LNCAP (cell line): ENCODE results near the gene C1QTNF9.

ENCODE experiments used
- TF ChIP-seq, protein P1 (sequence below): fragments of 450-650 bp; IDR thresholded peaks from 2 replicates; pipeline ENCODE4 v1.5.1; 2017; ENCODE audit warnings: mild to moderate bottlenecking

Gene C1QTNF9

DNA sequence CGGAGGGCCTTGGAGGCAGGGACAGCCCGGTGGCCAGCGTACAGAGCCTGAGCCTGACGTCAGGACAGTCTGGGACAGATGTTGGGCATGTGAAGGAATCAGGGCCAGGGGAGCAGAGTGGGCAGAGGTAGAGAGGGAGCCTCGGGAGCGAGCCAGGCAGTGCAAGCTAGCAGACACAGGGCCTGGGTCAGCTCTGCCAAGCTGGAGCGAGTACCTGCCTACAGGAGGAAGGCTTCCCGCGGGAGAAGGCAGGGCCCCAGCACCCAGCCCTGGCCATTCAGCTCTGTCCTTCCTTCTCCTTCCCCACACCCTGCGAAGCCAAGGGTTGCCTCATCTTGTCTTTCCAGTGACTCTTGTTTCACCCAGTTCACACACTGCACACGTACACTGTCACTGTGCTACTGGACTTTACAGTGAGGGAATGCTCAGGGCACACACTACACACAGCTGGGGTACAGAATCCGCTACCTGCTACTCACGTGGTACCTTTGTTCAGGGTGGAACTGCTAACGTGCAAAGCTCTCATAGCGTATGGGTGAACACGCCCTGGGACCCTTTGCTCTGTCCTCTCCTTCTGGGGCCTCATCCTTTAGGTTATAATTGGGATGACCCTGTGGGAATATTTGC lies 9.8 kb upstream of the C1QTNF9 start:
- TF ChIP-seq, protein P1, sequence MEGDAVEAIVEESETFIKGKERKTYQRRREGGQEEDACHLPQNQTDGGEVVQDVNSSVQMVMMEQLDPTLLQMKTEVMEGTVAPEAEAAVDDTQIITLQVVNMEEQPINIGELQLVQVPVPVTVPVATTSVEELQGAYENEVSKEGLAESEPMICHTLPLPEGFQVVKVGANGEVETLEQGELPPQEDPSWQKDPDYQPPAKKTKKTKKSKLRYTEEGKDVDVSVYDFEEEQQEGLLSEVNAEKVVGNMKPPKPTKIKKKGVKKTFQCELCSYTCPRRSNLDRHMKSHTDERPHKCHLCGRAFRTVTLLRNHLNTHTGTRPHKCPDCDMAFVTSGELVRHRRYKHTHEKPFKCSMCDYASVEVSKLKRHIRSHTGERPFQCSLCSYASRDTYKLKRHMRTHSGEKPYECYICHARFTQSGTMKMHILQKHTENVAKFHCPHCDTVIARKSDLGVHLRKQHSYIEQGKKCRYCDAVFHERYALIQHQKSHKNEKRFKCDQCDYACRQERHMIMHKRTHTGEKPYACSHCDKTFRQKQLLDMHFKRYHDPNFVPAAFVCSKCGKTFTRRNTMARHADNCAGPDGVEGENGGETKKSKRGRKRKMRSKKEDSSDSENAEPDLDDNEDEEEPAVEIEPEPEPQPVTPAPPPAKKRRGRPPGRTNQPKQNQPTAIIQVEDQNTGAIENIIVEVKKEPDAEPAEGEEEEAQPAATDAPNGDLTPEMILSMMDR, result no peak

DNA sequence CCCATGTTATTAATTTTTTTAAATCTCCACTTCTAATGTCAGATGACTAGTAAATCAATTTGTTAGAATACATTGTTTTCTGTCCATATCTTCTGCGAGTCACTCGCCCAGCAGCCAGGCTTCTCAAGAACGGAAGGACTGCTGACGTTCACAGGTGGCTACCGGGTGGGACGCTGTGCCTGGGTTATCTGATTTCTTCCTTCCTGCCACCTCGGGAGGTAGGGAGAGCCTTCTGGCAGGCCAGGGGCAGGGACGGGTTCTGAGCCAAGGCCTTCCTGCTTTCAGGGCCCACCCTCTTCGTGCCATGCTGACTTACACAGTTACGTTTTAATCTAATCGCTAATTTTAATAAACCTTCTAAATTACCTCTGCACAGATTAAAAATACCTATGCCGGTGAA lies 7.9 kb upstream of the C1QTNF9 start:
- TF ChIP-seq, protein P1, result no peak

DNA sequence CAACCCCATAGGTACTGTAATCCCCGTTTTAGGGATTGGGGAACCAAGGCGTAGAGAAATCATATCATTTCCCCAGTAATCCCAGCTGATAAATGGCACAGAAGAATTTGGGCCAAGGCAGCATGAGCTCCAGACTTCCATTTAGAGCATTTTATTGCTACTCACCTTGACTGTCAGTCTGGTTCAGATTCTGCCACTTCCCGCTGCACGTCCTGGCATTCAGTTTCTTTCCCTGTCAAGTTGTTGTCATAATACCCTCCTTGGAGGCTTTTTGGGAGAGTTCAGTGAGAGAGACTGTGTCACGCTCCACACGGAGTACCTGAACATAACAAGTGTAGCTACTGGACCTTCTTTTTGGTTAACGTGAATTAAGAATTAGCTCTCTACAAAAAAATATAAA lies 7.5 kb upstream of the C1QTNF9 start:
- TF ChIP-seq, protein P1, result no peak

DNA sequence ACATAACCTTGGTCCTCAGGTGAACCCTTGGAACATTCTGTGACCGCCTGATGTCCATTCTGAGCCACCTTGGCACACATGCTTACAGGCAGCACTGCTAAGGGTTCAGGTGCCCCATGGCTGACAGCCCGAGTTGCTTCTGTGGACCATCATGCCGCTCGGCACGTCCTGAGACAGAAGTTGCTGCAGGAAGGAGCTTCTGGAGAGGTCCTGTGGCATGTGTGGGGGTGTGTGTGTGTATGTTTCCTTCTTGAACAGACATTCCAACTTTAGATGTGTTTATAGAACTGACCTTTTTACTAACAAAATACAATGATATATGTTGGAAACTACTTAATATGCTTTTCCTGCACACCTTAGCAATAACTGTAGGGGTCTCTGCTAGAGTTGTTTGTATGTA lies 4.8 kb upstream of the C1QTNF9 start:
- TF ChIP-seq, protein P1, result no peak

DNA sequence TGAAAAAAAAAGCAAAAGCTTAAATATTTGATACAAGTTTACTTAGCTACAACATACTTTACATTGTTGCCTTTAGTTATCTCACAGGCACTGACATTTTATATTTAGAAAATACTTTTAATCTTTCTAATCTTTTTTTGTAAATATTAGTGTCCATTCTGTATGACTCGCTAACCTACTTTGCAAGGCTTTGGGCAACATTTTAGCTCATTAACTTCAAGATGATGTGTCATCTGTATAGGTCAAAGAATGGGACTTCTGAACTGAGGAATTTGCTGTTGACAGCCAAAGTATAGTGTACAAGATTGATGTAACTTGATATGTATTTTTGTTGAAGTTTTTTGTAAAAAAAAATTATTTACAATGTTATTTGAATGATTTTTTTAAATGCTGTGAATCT lies 2.7 kb upstream of the C1QTNF9 start:
- TF ChIP-seq, protein P1, result no peak

DNA sequence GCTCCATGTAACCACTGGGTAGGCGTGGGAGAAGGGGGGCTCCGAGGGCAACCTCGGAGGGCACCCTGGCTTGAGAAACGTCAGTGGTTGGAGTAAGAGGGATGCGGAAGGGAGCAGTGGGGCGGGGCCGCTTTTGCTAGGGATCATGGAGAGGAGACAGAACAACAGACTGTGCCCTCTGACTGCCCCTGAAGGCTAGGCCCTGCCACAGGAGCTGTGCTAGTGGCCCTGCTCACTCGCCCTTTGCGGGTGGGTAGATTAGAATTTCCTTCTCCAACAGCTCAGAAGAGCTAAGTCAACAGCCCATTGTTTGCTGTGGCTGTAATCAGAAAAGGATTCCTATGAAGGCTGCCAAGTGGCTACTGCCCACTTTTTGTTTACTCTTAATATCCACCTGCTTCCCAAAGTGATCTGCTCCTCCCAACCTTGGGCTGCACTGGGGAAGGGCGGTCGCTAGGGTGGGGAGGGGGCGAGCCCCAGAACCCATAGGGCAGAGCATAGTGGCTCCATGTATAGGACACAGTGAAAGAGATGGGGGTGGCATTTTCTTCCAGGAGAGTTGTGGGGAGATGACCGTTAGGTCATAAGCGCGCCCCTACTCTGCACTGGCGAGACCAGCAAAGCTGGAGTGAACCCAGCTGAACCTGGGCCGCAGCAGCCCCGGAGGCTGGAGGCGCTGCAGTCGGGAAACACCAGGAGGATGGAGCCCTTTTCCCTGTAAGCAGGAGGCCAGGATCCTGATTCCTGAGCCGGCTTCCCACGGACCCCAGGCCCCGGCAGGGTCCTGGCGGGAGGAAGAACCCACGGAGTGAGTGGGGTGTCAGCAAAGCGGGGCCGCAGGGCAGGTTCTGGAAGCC lies 1.9 kb upstream of the C1QTNF9 start:
- TF ChIP-seq, protein P1, result no peak

DNA sequence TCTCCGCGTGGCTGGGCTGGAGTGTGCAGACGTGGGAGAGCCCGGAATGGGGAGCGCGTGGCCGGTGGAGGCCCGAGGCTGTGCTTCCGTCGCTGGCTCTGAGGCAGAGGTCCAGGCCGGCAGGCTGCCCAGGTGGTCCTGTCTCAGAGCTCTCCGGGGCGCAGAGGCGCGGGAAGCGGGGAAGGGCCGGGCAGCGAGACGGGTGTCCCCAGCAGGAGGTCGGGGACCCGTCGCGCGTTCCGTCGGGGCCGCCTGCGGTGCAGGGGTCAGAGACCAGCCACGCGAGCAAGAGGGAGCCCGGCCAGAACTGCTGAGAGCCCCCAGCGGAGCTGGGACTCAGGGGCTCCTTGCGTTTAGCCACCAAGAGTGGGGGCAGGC lies 1.3 kb upstream of the C1QTNF9 start:
- TF ChIP-seq, protein P1, result no peak
